ENCODE data around the gene LPP.

DNA sequence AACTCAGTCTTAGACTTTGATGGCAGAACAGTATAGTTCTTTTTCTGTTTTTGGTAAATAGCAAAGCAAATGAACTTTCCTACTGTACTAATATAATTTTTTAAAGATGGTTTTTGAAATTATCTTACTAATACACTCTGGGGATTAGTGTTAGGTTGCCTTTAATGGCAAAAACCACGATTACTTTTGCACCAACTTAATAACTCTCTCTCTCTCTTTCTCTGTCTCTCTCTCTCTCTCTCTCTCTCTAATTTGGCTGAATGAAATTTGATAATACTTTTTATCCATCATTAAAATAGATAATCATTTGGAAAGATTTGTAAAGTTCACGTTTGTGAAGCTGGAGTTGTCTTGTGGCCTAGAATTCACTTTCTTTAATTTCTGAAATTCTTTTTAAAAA lies 257.8 kb downstream of the LPP start:
- TF ChIP-seq, protein P1, sequence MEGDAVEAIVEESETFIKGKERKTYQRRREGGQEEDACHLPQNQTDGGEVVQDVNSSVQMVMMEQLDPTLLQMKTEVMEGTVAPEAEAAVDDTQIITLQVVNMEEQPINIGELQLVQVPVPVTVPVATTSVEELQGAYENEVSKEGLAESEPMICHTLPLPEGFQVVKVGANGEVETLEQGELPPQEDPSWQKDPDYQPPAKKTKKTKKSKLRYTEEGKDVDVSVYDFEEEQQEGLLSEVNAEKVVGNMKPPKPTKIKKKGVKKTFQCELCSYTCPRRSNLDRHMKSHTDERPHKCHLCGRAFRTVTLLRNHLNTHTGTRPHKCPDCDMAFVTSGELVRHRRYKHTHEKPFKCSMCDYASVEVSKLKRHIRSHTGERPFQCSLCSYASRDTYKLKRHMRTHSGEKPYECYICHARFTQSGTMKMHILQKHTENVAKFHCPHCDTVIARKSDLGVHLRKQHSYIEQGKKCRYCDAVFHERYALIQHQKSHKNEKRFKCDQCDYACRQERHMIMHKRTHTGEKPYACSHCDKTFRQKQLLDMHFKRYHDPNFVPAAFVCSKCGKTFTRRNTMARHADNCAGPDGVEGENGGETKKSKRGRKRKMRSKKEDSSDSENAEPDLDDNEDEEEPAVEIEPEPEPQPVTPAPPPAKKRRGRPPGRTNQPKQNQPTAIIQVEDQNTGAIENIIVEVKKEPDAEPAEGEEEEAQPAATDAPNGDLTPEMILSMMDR (IDR thresholded peaks at IDR 0.05), result no peak
- no peak for TF ChIP-seq EZH2 (IDR thresholded peaks at IDR 0.05; ENCODE audit: borderline replicate concordance, insufficient read depth, low read depth, low read length, poor library complexity, severe bottlenecking)
